HEK293T (cell line): ENCODE data around the gene ETF1.
A peak's percentile ranks its signal among the peaks of the same experiment; 100 is the strongest.

ENCODE experiments used
- CTCF ChIA-PET: fragments of 350-600 bp; formaldehyde crosslinking; extraction: SDS; loops from one replicate; lab custom pipeline; 2021; ENCODE audit warnings: antibody characterized with exemption, inconsistent platforms; lab: Yijun Ruan, JAX
- POLR2A ChIA-PET: fragments of 350-600 bp; formaldehyde crosslinking; extraction: SDS; loops from one replicate; lab custom pipeline; 2020; ENCODE audit warnings: antibody characterized with exemption, inconsistent platforms; lab: Yijun Ruan, JAX
- DNase-seq: peaks from one replicate; pipeline ENCODE4 v3.0.0; 2012; ENCODE audit warnings: mixed read lengths; ENCODE audit errors: extremely low spot score
- ARNT ChIP-seq: fragments of 450-650 bp; IDR thresholded peaks from 2 replicates; pipeline ENCODE4 v1.6.1; 2017; ENCODE audit warnings: mild to moderate bottlenecking
- BHLHE40 ChIP-seq: fragments of 450-650 bp; IDR thresholded peaks from 2 replicates; pipeline ENCODE4 v1.6.1; 2016; ENCODE audit warnings: mild to moderate bottlenecking, moderate library complexity, borderline replicate concordance
- CTBP1 ChIP-seq: fragments of 450-650 bp; IDR thresholded peaks from 2 replicates; pipeline ENCODE4 v1.6.1; 2016; ENCODE audit warnings: borderline replicate concordance
- ELF4 ChIP-seq: fragments of 450-650 bp; IDR thresholded peaks from 2 replicates; pipeline ENCODE4 v1.6.1; 2017; ENCODE audit warnings: antibody characterized with exemption
- FOXA1 ChIP-seq: fragments of 450-650 bp; IDR thresholded peaks from 2 replicates; pipeline ENCODE4 v1.6.1; 2016; ENCODE audit warnings: mild to moderate bottlenecking
- FOXK2 ChIP-seq: fragments of 450-650 bp; IDR thresholded peaks from 2 replicates; pipeline ENCODE4 v1.6.1; 2016; ENCODE audit warnings: mild to moderate bottlenecking
- FOXM1 ChIP-seq: fragments of 450-650 bp; IDR thresholded peaks from 2 replicates; pipeline ENCODE4 v1.6.1; 2017; ENCODE audit warnings: mild to moderate bottlenecking, borderline replicate concordance
- HDGF ChIP-seq: fragments of 450-650 bp; IDR thresholded peaks from 2 replicates; pipeline ENCODE4 v1.6.1; 2017; ENCODE audit warnings: antibody characterized with exemption, borderline replicate concordance
- L3MBTL2 ChIP-seq: fragments of 450-650 bp; conservative IDR thresholded peaks from 2 replicates; pipeline ENCODE4 v1.6.1; 2016; ENCODE audit warnings: mild to moderate bottlenecking
- LEF1 ChIP-seq: fragments of 450-650 bp; IDR thresholded peaks from 2 replicates; pipeline ENCODE4 v1.6.1; 2017; ENCODE audit warnings: mild to moderate bottlenecking, borderline replicate concordance
- NFRKB ChIP-seq: fragments of 450-650 bp; IDR thresholded peaks from 2 replicates; pipeline ENCODE4 v1.6.1; 2016; ENCODE audit warnings: mild to moderate bottlenecking, moderate library complexity
- SP1 ChIP-seq: fragments of 450-650 bp; IDR thresholded peaks from 2 replicates; pipeline ENCODE4 v1.6.1; 2017
- SUZ12 ChIP-seq: fragments of 450-650 bp; IDR thresholded peaks from 2 replicates; pipeline ENCODE4 v1.6.1; 2016; ENCODE audit warnings: mild to moderate bottlenecking
- TARDBP ChIP-seq: fragments of 450-650 bp; IDR thresholded peaks from 2 replicates; pipeline ENCODE4 v1.6.1; 2016
- ZNF384 ChIP-seq: fragments of 450-650 bp; IDR thresholded peaks from 2 replicates; pipeline ENCODE4 v1.6.1; 2016
- TF ChIP-seq, protein P1 (sequence below): fragments of 450-650 bp; IDR thresholded peaks from 2 replicates; pipeline ENCODE4 v1.6.1; 2016

The ETF1 gene

DNA sequence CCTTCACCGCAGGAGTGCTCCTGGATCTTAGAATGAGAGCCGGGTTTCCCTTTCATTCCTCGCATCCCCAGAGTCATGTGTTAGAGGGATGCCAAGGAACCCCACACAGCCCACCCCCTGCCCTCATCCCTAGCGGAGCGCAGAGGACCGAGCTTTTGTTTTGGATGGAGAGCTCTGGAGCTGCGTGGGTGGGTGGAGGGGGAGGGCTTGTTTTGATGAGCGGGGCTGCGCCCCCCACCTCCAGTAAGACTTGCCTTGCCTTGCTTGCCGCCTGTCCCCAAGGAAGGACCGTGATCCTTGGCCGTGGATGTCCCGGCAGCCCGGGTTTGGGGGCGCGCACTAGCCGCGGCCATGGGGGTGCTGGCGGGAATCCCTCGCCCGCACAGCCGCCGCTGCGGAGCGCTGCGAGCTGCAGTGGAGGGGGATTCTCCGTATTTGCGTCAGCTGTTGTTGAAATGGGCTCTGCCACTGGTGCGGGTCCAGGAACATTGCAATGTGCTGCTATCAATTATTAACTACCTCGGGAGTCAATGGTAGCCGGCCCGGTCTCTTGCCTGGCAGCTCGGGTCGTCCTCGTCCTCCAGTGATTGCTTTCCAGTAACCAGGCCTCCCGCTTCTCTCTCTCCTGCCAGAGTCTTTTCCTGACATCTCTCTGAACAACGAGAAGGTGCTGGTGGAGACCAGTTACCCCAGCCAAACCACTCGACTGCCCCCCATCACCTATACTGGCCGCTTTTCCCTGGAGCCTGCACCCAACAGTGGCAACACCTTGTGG lies 76.7 kb downstream of the ETF1 start:
- DNase-seq: no peak
- ChIA-PET POLR2A (interaction anchor here (0.7 to 1.9 kb wide), 6 partner anchors 11 to 366 kb away, joined by 3 to 8 read pairs (median 4); partner anchors contain the start of gene ETF1), CTCF (interaction anchor here (5.7 kb wide), 1 partner anchor 37 kb away, joined by 40 read pairs; no protein-coding TSS in a partner anchor)
- TF ChIP-seq ZNF384: no peak
- TF ChIP-seq FOXA1: no peak
- no peak for TF ChIP-seq FOXK2
- TF ChIP-seq FOXM1: no peak
- TF ChIP-seq SUZ12: no peak
- TF ChIP-seq TARDBP: no peak
- no peak for TF ChIP-seq ELF4
- no peak; the same call in 1 of the 2 replicates for TF ChIP-seq BHLHE40
- TF ChIP-seq SP1: no peak
- TF ChIP-seq CTBP1: no peak
- TF ChIP-seq, protein P1, sequence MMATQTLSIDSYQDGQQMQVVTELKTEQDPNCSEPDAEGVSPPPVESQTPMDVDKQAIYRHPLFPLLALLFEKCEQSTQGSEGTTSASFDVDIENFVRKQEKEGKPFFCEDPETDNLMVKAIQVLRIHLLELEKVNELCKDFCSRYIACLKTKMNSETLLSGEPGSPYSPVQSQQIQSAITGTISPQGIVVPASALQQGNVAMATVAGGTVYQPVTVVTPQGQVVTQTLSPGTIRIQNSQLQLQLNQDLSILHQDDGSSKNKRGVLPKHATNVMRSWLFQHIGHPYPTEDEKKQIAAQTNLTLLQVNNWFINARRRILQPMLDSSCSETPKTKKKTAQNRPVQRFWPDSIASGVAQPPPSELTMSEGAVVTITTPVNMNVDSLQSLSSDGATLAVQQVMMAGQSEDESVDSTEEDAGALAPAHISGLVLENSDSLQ: no peak
- no peak for TF ChIP-seq ARNT

DNA sequence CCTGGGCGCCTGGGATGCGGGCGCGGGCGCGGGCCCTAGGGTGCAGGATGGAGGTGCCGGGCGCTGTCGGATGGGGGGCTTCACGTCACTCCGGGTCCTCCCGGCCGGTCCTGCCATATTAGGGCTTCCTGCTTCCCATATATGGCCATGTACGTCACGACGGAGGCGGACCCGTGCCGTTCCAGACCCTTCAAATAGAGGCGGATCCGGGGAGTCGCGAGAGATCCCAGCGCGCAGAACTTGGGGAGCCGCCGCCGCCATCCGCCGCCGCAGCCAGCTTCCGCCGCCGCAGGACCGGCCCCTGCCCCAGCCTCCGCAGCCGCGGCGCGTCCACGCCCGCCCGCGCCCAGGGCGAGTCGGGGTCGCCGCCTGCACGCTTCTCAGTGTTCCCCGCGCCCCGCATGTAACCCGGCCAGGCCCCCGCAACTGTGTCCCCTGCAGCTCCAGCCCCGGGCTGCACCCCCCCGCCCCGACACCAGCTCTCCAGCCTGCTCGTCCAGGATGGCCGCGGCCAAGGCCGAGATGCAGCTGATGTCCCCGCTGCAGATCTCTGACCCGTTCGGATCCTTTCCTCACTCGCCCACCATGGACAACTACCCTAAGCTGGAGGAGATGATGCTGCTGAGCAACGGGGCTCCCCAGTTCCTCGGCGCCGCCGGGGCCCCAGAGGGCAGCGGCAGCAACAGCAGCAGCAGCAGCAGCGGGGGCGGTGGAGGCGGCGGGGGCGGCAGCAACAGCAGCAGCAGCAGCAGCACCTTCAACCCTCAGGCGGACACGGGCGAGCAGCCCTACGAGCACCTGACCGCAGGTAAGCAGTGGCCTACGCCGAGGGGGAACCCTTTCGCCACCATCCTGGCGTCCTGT lies 77.5 kb downstream of the ETF1 start, which contains the start of gene EGR1:
TSS of gene EGR1 (plus strand) at position 219 of the 864 bp plus-strand sequence. CDS start at position 502, 283 bp downstream.
- TF ChIP-seq ARNT: peak; percentile 62
- TF ChIP-seq LEF1: peak; percentile 92; the same call in 1 of the 2 replicates
- TF ChIP-seq CTBP1: no peak; the same call in 1 of the 2 replicates
- no peak for TF ChIP-seq HDGF
- no peak for TF ChIP-seq NFRKB
- no peak for TF ChIP-seq FOXA1
- no peak for TF ChIP-seq L3MBTL2
- TF ChIP-seq BHLHE40: no peak
- no peak for TF ChIP-seq ZNF384
- TF ChIP-seq FOXK2: no peak
- TF ChIP-seq, protein P1: no peak; the same call in 1 of the 2 replicates
- peak; percentile 43; the same call in 1 of the 2 replicates for TF ChIP-seq ELF4
- TF ChIP-seq SP1: no peak
- ChIA-PET POLR2A (interaction anchor here (0.5 to 3.0 kb wide), 12 partner anchors 10 to 252 kb away, joined by 3 to 31 read pairs (median 4); partner anchors contain the start of genes CDC23, ETF1 and HSPA9), CTCF (interaction anchor here (0.6 to 5.7 kb wide), 7 partner anchors 10 to 835 kb away, joined by 3 to 40 read pairs (median 3); no protein-coding TSS in a partner anchor)
- peak; percentile 84 for DNase-seq

DNA sequence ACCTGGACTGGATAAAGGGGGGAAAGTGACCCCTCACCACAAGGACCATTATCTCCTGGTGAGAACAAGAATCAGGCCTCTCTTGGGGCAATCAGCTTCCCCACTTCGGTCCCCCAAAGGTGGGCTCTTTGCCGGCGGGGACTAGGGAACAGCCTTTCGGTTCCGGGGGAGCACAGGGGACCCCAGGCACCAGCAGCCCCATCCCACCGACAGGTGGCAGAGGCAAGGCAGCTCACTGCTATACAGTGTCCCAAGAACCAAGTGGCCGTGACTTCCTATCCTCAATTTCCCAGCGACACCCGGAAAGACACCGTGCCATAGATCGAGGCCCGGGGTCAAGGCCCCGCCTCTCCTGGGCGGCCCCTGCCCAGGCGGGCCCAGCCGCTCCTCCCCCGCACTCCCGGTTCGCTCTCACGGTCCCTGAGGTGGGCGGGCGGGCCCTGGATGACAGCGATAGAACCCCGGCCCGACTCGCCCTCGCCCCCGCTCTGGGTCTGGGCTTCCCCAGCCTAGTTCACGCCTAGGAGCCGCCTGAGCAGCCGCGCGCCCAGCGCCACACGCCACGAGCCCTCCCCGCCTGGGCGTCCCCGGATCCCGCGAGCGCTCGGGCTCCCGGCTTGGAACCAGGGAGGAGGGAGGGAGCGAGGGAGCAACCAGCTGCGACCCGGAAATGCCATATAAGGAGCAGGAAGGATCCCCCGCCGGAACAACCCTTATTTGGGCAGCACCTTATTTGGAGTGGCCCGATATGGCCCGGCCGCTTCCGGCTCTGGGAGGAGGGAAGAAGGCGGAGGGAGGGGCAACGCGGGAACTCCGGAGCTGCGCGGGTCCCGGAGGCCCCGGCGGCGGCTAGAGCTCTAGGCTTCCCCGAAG lies 78.4 kb downstream of the ETF1 start:
- CTCF ChIA-PET: interaction anchor here (0.5 to 5.7 kb wide), 9 partner anchors 9 to 836 kb away, joined by 3 to 40 read pairs (median 3); no protein-coding TSS in a partner anchor
- peak; percentile 94 for DNase-seq

DNA sequence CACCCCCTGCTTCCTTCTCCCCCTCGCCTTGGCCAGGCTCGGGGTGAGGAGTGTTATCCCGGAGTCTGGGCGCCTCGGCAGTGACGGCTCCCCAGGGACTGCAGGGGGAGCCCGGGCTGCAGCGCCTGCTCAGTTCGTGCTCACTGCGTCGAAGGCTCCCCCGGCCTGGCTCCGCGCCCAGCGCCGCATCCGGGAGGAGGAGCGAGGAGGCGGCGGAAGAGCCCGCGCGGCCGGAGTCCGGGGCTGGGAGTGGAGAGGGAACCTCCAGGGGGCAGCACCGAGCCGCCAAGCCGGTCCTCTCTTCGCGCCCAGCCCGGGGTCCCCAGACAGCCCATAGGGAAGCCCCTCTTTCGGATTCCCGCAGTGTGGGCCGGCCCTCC lies 79.0 kb downstream of the ETF1 start:
- DNase-seq: peak; percentile 92
- TF ChIP-seq HDGF (0 out of 2 replicates have a peak, but pooled peaks have one; percentile 26), L3MBTL2 (peak; percentile 86), SUZ12 (no peak)
- CTCF ChIA-PET: interaction anchor here (1.0 to 5.7 kb wide), 3 partner anchors 14 to 39 kb away, joined by 3 to 40 read pairs (median 4); partner anchors contain the start of gene REEP2
- POLR2A ChIA-PET: interaction anchor here (1.0 to 3.0 kb wide), 4 partner anchors 9 to 79 kb away, joined by 5 to 31 read pairs (median 10); partner anchors contain the start of gene ETF1

More for the DNA sequence above, 78.4 kb downstream of the ETF1 start:
- TF ChIP-seq L3MBTL2: peak; percentile 92
- peak; percentile 34 for TF ChIP-seq ELF4
- TF ChIP-seq HDGF: no peak
- POLR2A ChIA-PET: interaction anchor here (0.5 to 3.0 kb wide), 11 partner anchors 9 to 251 kb away, joined by 3 to 31 read pairs (median 4); partner anchors contain the start of genes CDC23, ETF1 and HSPA9

DNA sequence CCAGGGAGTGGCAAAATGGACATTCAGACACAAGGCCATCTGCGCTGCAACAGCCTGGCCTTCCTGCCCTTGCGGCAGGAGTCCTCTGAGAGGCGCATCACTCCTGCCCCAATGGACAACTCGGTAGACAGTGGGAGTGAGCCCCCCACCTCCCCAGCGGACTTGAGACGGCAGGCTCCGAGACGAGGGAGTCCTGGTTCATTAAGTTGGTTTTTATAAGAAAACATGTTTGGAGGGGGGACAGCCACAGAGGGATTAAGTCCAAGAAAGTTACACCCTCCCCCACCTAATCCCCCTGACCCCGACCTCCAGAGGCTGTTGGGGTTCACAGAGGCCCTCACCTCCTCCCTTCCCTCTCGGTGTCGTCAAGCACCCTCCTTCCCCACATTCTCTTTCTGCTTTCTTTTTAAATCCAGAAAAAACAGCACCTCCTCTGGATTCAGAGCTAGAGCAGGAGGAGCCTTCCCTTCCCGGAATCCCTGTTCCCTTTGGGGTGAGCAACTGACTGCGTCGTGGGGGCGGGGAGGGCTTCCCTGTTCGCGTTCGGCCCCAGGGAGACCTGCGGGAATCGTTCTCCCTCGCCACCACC lies 79.5 kb downstream of the ETF1 start:
- ChIA-PET POLR2A (interaction anchor here (1.0 to 3.0 kb wide), 4 partner anchors 9 to 80 kb away, joined by 5 to 31 read pairs (median 10); partner anchors contain the start of gene ETF1), CTCF (interaction anchor here (0.8 to 5.7 kb wide), 3 partner anchors 10 to 40 kb away, joined by 3 to 40 read pairs (median 4); partner anchors contain the start of gene REEP2)
- no peak for DNase-seq
- TF ChIP-seq FOXK2: no peak
- no peak for TF ChIP-seq ZNF384
- no peak for TF ChIP-seq TARDBP
- no peak for TF ChIP-seq SUZ12
- no peak for TF ChIP-seq ARNT
- TF ChIP-seq NFRKB: no peak
- TF ChIP-seq HDGF: no peak
- no peak for TF ChIP-seq LEF1
- TF ChIP-seq ELF4: no peak
- TF ChIP-seq L3MBTL2: no peak
- no peak for TF ChIP-seq BHLHE40
- no peak for TF ChIP-seq CTBP1
- TF ChIP-seq FOXA1: no peak
- TF ChIP-seq FOXM1: no peak
- TF ChIP-seq, protein P1: no peak
- no peak for TF ChIP-seq SP1
